HEK293 (cell line): ENCODE measurements around the gene CYP1B1.

Experiments used
- CTCF ChIP-seq: fragments of 450-650 bp; formaldehyde crosslinking; IDR thresholded peaks from 2 replicates; pipeline ENCODE4 v1.5.1; 2016; ENCODE audit warnings: missing biosample characterization, missing genetic modification characterization
- KLF1 ChIP-seq: fragments of 450-650 bp; formaldehyde crosslinking; IDR thresholded peaks from 2 replicates; pipeline ENCODE4 v1.5.1; 2016; ENCODE audit warnings: missing biosample characterization, missing genetic modification characterization
- MEIS1 ChIP-seq: sonication (generic); formaldehyde crosslinking; IDR thresholded peaks from 2 replicates; pipeline ENCODE4 v1.8.1; 2022; ENCODE audit warnings: missing genetic modification reagents, mild to moderate bottlenecking, borderline replicate concordance
- REST ChIP-seq: fragments of 450-650 bp; formaldehyde crosslinking; IDR thresholded peaks from 2 replicates; pipeline ENCODE4 v1.5.1; 2016; ENCODE audit warnings: missing biosample characterization, missing genetic modification characterization
- ZBTB10 ChIP-seq: fragments of 450-650 bp; formaldehyde crosslinking; IDR thresholded peaks from 2 replicates; pipeline ENCODE4 v1.5.1; 2016; ENCODE audit warnings: missing biosample characterization, missing genetic modification characterization
- ZBTB17 ChIP-seq: fragments of 450-650 bp; formaldehyde crosslinking; IDR thresholded peaks from 2 replicates; pipeline ENCODE4 v1.5.1; 2016; ENCODE audit warnings: missing biosample characterization, missing genetic modification characterization
- ZBTB20 ChIP-seq: fragments of 450-650 bp; formaldehyde crosslinking; IDR thresholded peaks from 2 replicates; pipeline ENCODE4 v1.5.1; 2016; ENCODE audit warnings: missing biosample characterization, missing genetic modification characterization
- ZNF266 ChIP-seq: fragments of 450-650 bp; formaldehyde crosslinking; IDR thresholded peaks from 2 replicates; pipeline ENCODE4 v1.5.1; 2016; ENCODE audit warnings: missing biosample characterization, missing genetic modification characterization, low read depth
- ZNF639 ChIP-seq: fragments of 450-650 bp; formaldehyde crosslinking; IDR thresholded peaks from 2 replicates; pipeline ENCODE4 v1.5.1; 2016; ENCODE audit warnings: missing biosample characterization, missing genetic modification characterization
- ZNF660 ChIP-seq: fragments of 450-650 bp; IDR thresholded peaks from 2 replicates; pipeline ENCODE4 v1.5.1; 2018; ENCODE audit warnings: missing biosample characterization, mild to moderate bottlenecking, missing genetic modification characterization

GRCh38 chr2:38060236-38061018 is 15.5 kb downstream of the CYP1B1 start:
- TF ChIP-seq REST (tag by site-specific recombination) (no peak), ZBTB17 (tag by site-specific recombination) (no peak), KLF1 (tag by site-specific recombination) (no peak), CTCF (tag by site-specific recombination) (no peak), MEIS1 (no peak), ZNF639 (no peak), ZBTB10 (tag by site-specific recombination) (no peak), ZNF660 (no peak), ZBTB20 (no peak), ZNF266 (tag by site-specific recombination) (no peak)
